ENCODE results near the gene NAP1L4.
"Not testable (repeated sequence)": the region's sequence is repeated elsewhere in the genome, so short reads cannot be mapped to it uniquely, and the experiment has no call there.

NAP1L4 gene

GRCh38 chr11:2920343-2920742 is 71.8 kb downstream of the NAP1L4 start:
- no peak for DNase-seq

GRCh38 chr11:2919837-2920236 is 72.3 kb downstream of the NAP1L4 start:
- no peak for DNase-seq

- DNase-seq: no peak
Measured at GRCh38 chr11:2919188-2919587, 72.9 kb downstream of the NAP1L4 start.

GRCh38 chr11:2917842-2918490 is 74.2 kb downstream of the NAP1L4 start:
- no peak for DNase-seq

- DNase-seq: no peak
Measured at GRCh38 chr11:2916892-2917645, 75.1 kb downstream of the NAP1L4 start.

- DNase-seq: no peak
Measured at GRCh38 chr11:2916114-2916891, 75.8 kb downstream of the NAP1L4 start.

GRCh38 chr11:2915473-2915872 is 76.7 kb downstream of the NAP1L4 start:
- no peak for DNase-seq

- DNase-seq: no peak
Measured at GRCh38 chr11:2914455-2915195, 77.5 kb downstream of the NAP1L4 start.

GRCh38 chr11:2913776-2914175 is 78.4 kb downstream of the NAP1L4 start:
- DNase-seq: no peak

GRCh38 chr11:2913019-2913431 is 79.1 kb downstream of the NAP1L4 start:
- DNase-seq: no peak

GRCh38 chr11:2912498-2912897 is 79.6 kb downstream of the NAP1L4 start:
- DNase-seq: no peak

GRCh38 chr11:2911785-2912391 is 80.2 kb downstream of the NAP1L4 start:
- DNase-seq: no peak

- DNase-seq: no peak
Measured at GRCh38 chr11:2911088-2911784, 80.9 kb downstream of the NAP1L4 start.

GRCh38 chr11:2910401-2910955 is 81.7 kb downstream of the NAP1L4 start:
- DNase-seq: no peak

GRCh38 chr11:2909133-2909902 is 82.8 kb downstream of the NAP1L4 start:
- no peak for DNase-seq

- DNase-seq: no peak
Measured at GRCh38 chr11:2908130-2908529, 84.0 kb downstream of the NAP1L4 start.

GRCh38 chr11:2905299-2905698 is 86.8 kb downstream of the NAP1L4 start:
- not testable (repeated sequence) for DNase-seq

GRCh38 chr11:2904153-2905052 is 87.7 kb downstream of the NAP1L4 start:
- DNase-seq: no peak

GRCh38 chr11:2903672-2904011 is 88.5 kb downstream of the NAP1L4 start:
- no peak for DNase-seq
